ENCODE measurements around the gene PLXNB2. TPM values are rescaled to one million over a fixed set of nuclear protein-coding genes. Genes with fewer than 3 reads are reported as not detected.
A peak's percentile ranks its signal among the peaks of the same experiment; 100 is the strongest.

Gene PLXNB2
- total and polyA plus RNA-seq, 2 donors from 2014 or later = 128 to 383 TPM

DNA sequence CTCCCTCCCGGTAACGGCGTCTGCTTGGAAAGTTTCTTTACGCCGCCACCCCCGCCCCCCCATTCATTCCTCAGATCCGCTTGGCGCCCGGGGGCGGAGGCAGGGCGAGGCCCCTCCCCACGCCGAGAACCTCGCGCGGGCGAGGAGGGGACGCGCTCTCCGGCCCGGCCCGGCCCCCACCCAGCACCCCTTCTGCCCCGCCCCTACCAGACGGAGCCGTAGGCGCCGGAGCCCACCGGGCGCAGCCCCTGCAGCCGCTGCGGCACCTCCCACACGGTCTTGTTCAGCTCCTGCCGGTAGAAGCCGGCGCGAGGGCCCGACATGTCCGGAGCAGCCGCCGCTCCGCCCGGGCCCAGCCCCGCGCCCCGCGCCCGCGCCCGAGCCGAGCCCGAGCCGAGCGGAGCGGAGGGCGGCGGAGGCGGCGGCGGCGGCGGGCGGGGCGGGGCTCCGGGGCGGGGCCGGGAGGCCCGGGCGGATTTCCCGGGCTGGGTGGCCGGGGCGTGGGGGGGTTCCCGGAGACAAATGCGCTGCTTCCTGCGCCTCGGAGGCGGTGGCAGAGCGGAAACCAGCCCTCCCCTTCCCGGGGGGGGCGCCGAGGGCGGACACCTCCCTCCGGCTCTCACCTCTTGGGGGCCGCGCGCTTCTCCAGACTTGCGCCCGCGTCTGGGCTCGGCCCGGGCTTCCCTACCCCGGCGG lies 37.3 kb downstream of the PLXNB2 start, which contains the start of gene MAPK11:
Gene MAPK11, minus strand, starts transcription at position 411 of the 696 bp plus-strand sequence. Its CDS starts 88 bp downstream, at position 323.
- Histone ChIP-seq H3K9ac (ENCODE audit: low read length in 3 of 3) (peak within 1 kb of the TSS in 1 of 3 donors; percentile 3), H3K27ac (ENCODE audit: low read depth in 2 of 2, low read length in 2 of 2) (peak within 1 kb of the TSS; percentile 22 to 53), H3K4me1 (ENCODE audit: control insufficient read depth in 2 of 3, insufficient read depth in 2 of 3, low read depth in 1 of 3, low read length in 3 of 3) (peaks cover 0 to 25% (median 4%) of the 10 kb centered on the region in 3 donors), H3K36me3 (ENCODE audit: control insufficient read depth in 2 of 3, insufficient read depth in 3 of 3, low read length in 3 of 3) (peaks cover 0 to 2% (median 0%) of the 10 kb centered on the region in 3 donors), H3K9me3 (ENCODE audit: control insufficient read depth in 2 of 3, insufficient read depth in 1 of 3, low read length in 3 of 3) (no peaks in the 10 kb centered on the region), H3K4me3 (ENCODE audit: low read length in 3 of 3) (peak within 1 kb of the TSS in 2 of 3 donors; percentile 34 to 56), H3K27me3 (ENCODE audit: control insufficient read depth, insufficient read depth, low read length) (no peaks in the 10 kb centered on the region)
- intact Hi-C loops (cut with DNase I) = no loop called here
- TF ChIP-seq, protein P1, sequence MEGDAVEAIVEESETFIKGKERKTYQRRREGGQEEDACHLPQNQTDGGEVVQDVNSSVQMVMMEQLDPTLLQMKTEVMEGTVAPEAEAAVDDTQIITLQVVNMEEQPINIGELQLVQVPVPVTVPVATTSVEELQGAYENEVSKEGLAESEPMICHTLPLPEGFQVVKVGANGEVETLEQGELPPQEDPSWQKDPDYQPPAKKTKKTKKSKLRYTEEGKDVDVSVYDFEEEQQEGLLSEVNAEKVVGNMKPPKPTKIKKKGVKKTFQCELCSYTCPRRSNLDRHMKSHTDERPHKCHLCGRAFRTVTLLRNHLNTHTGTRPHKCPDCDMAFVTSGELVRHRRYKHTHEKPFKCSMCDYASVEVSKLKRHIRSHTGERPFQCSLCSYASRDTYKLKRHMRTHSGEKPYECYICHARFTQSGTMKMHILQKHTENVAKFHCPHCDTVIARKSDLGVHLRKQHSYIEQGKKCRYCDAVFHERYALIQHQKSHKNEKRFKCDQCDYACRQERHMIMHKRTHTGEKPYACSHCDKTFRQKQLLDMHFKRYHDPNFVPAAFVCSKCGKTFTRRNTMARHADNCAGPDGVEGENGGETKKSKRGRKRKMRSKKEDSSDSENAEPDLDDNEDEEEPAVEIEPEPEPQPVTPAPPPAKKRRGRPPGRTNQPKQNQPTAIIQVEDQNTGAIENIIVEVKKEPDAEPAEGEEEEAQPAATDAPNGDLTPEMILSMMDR (IDR thresholded peaks at IDR 0.05; ENCODE audit: borderline replicate concordance, extremely low read depth, insufficient read depth) = no peak
- DNase-seq (peak in 4 of 5 donors; percentile 30 to 91 (median 72)), FAIRE-seq (no peak)

DNA sequence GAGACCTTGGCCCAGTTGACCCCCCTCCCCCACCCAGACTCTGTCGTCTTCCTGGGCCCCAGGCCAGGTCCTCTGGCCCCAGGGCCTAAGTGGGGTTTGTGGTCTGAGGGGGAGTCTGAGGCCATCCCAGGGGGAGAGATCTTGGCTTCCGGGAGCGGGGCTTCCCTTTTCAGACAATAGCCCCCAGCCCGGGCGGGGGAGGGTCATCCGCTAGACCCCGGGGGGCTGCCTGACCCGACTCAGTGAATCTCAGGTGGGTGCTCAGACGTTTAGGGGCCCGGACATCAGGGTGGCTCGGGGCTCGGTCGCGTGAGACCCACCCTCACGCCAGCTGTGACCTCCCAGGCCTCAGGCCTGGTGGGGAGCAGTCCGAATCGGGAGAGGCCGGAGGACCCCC lies 37.9 kb downstream of the PLXNB2 start:
- intact Hi-C loops (cut with DNase I) = no loop called here

DNA sequence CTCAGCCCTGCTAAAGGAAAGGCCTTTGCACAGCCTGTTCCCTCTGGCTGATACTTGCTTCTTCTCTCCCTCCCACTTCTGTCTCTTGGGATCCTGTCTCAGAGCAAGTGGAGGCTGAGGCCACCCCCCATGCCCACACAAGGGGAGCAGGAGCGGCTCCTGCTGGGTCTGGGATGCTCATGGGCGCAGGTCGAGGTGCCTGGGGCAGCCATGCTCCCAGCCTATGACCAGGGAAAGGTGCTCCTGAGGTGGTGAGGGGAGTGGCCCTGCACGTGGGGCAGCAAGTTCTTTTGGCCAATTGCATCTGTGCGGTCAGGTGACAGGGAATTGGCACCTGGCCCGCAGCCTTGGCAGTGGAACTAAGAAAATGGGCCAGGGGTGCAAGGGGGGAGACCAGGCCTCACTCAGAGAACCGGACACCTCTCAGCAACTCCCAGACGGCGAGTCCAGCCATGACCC lies 38.8 kb downstream of the PLXNB2 start:
- H3K9ac ChIP-seq (ENCODE audit: low read length in 3 of 3) = no peak overlapping the region
- H3K27ac ChIP-seq (ENCODE audit: low read depth in 2 of 2, low read length in 2 of 2) = no peak overlapping the region
- DNase-seq = peak in 1 of 5 donors; percentile 54
- no peak for FAIRE-seq
- peaks cover 0 to 25% (median 4%) of the 10 kb centered on the region in 3 donors for H3K4me1 ChIP-seq (ENCODE audit: control insufficient read depth in 2 of 3, insufficient read depth in 2 of 3, low read depth in 1 of 3, low read length in 3 of 3)
- TF ChIP-seq, protein P1 (IDR thresholded peaks at IDR 0.05; ENCODE audit: borderline replicate concordance, extremely low read depth, insufficient read depth) = no peak
- H3K36me3 ChIP-seq (ENCODE audit: control insufficient read depth in 2 of 3, insufficient read depth in 3 of 3, low read length in 3 of 3) = no peaks in the 10 kb centered on the region
- no peaks in the 10 kb centered on the region for H3K9me3 ChIP-seq (ENCODE audit: control insufficient read depth in 2 of 3, insufficient read depth in 1 of 3, low read length in 3 of 3)
- intact Hi-C loops (cut with DNase I) = no loop called here
- H3K27me3 ChIP-seq (ENCODE audit: control insufficient read depth, insufficient read depth, low read length) = no peaks in the 10 kb centered on the region
- no peak overlapping the region for H3K4me3 ChIP-seq (ENCODE audit: low read length in 3 of 3)

More for the DNA sequence above, 37.9 kb downstream of the PLXNB2 start:
- H3K4me3 ChIP-seq (ENCODE audit: low read length in 3 of 3) = no peak overlapping the region
- FAIRE-seq (no peak), DNase-seq (peak in 1 of 5 donors; percentile 38)
- TF ChIP-seq, protein P1 (IDR thresholded peaks at IDR 0.05; ENCODE audit: borderline replicate concordance, extremely low read depth, insufficient read depth) = no peak
- no peaks in the 10 kb centered on the region for H3K27me3 ChIP-seq (ENCODE audit: control insufficient read depth, insufficient read depth, low read length)
- H3K36me3 ChIP-seq (ENCODE audit: control insufficient read depth in 2 of 3, insufficient read depth in 3 of 3, low read length in 3 of 3) = no peaks in the 10 kb centered on the region
- peaks cover 0 to 25% (median 4%) of the 10 kb centered on the region in 3 donors for H3K4me1 ChIP-seq (ENCODE audit: control insufficient read depth in 2 of 3, insufficient read depth in 2 of 3, low read depth in 1 of 3, low read length in 3 of 3)
- H3K27ac ChIP-seq (ENCODE audit: low read depth in 2 of 2, low read length in 2 of 2) = no peak overlapping the region
- no peaks in the 10 kb centered on the region for H3K9me3 ChIP-seq (ENCODE audit: control insufficient read depth in 2 of 3, insufficient read depth in 1 of 3, low read length in 3 of 3)
- peak overlapping the region in 1 of 3 donors; percentile 3 for H3K9ac ChIP-seq (ENCODE audit: low read length in 3 of 3)

Data from kidney (tissue), 14 donors.